Panc1 (cell line): ENCODE measurements around the gene MPPED1. TPM values are rescaled to one million over a fixed set of nuclear protein-coding genes. Genes with fewer than 3 reads are reported as not detected.

ENCODE experiments used
- ATAC-seq: fragments of 200-7000 bp; cut with Tn5 transposase; 2 replicates; pipeline ENCODE4 v1.9.1; 2020; ENCODE audit warnings: mild to moderate bottlenecking, moderate library complexity
- BruUV-seq: library from RNA; stranded (reverse); fragments of 400-500 nt; replicated peaks from 2 replicates; lab custom pipeline; 2021; lab: Mats Ljungman, UMichigan
- CTCF ChIA-PET: fragments of 300-600 bp; sonication (Branson Sonifier 250); formaldehyde crosslinking; loops from one replicate; lab custom pipeline; 2022; ENCODE audit warnings: antibody characterized with exemption; lab: Charles Lee
- POLR2A ChIA-PET: fragments of 300-600 bp; sonication (Branson Sonifier 250); formaldehyde crosslinking; loops from one replicate; lab custom pipeline; 2022; ENCODE audit warnings: antibody characterized with exemption; lab: Charles Lee
- DNase-seq: peaks from one replicate; pipeline ENCODE4 v3.0.0-alpha.2; 2010; ENCODE audit warnings: low read depth, low spot score
- H3K27ac ChIP-seq: 2 replicates; pipeline ENCODE4 v1.5.1; 2011; ENCODE audit warnings: mild to moderate bottlenecking, low read length, inconsistent platforms
- H3K27me3 ChIP-seq: fragments of 200-500 bp; sonication (Bioruptor generic); 2 replicates; pipeline ENCODE4 v1.6.0; 2014; ENCODE audit warnings: low read length, inconsistent platforms; ENCODE audit not compliant: control insufficient read depth, insufficient read depth
- H3K36me3 ChIP-seq: fragments of 200-500 bp; sonication (Bioruptor generic); 2 replicates; pipeline ENCODE4 v1.5.1; 2014; ENCODE audit warnings: inconsistent platforms, mild to moderate bottlenecking, low read length, moderate library complexity; ENCODE audit not compliant: control insufficient read depth, insufficient read depth
- H3K4me1 ChIP-seq: 2 replicates; pipeline ENCODE4 v1.5.1; 2011; ENCODE audit warnings: inconsistent platforms, mild to moderate bottlenecking, low read length, moderate library complexity; ENCODE audit not compliant: control insufficient read depth, insufficient read depth
- H3K4me3 ChIP-seq, 2 experiments: 2 replicates each; pipeline ENCODE4 v1.5.1; 2011 to 2012; ENCODE audit warnings: low read depth in 2 of 2, low read length in 2 of 2, mild to moderate bottlenecking in 2 of 2, inconsistent platforms in 1 of 2, moderate library complexity in 1 of 2
- H3K9me3 ChIP-seq: fragments of 200-500 bp; sonication (Bioruptor generic); 2 replicates; pipeline ENCODE4 v1.5.1; 2014; ENCODE audit warnings: low read depth, mild to moderate bottlenecking, inconsistent platforms, low read length, moderate library complexity; ENCODE audit not compliant: control insufficient read depth, insufficient read depth
- POLR2AphosphoS5 ChIP-seq: IDR thresholded peaks from 2 replicates; pipeline ENCODE4 v1.6.1; 2012; ENCODE audit warnings: mild to moderate bottlenecking, low read depth, low read length, moderate library complexity
- REST ChIP-seq, 2 experiments: IDR thresholded peaks; 2 replicates each; pipeline ENCODE4 v1.6.1; 2011 to 2012; ENCODE audit warnings: low read depth in 2 of 2, control low read depth in 1 of 2, low read length in 1 of 2, mild to moderate bottlenecking in 1 of 2, moderate library complexity in 1 of 2; ENCODE audit not compliant: insufficient read depth in 1 of 2
- SIN3A ChIP-seq: IDR thresholded peaks from 2 replicates; pipeline ENCODE4 v1.6.1; 2012; ENCODE audit warnings: low read depth, mild to moderate bottlenecking, low read length, moderate library complexity, borderline replicate concordance; ENCODE audit not compliant: insufficient read depth
- TCF7L2 ChIP-seq: IDR thresholded peaks from 2 replicates; pipeline ENCODE4 v1.6.1; 2011; ENCODE audit warnings: mild to moderate bottlenecking, low read depth, low read length, inconsistent platforms
- in situ Hi-C: cut with HindIII; loops from 2 replicates; pipeline ENCODE4 v1.10.0; 2016; ENCODE audit warnings: low sequenced_read_pairs, low pct_unique_long_range_greater_than_20kb
- intact Hi-C: fragments of 100-400 bp; cut with micrococcal nuclease; formaldehyde crosslinking; loops from one replicate; pipeline ENCODE4 v1.10.0; 2022; ENCODE audit not compliant: unreplicated experiment
- total RNA-seq: library from RNA; stranded (reverse); gene quantifications from one replicate; pipeline ENCODE4 v1.2.1, GENCODE V29; 2021; ENCODE audit not compliant: unreplicated experiment
- TF ChIP-seq, protein P1 (sequence below): fragments of 450-650 bp; IDR thresholded peaks from 2 replicates; pipeline ENCODE4 v1.5.1; 2017; ENCODE audit warnings: mild to moderate bottlenecking

MPPED1 gene
- total RNA-seq, 1 experiment from 2014 or later, result not detected

DNA sequence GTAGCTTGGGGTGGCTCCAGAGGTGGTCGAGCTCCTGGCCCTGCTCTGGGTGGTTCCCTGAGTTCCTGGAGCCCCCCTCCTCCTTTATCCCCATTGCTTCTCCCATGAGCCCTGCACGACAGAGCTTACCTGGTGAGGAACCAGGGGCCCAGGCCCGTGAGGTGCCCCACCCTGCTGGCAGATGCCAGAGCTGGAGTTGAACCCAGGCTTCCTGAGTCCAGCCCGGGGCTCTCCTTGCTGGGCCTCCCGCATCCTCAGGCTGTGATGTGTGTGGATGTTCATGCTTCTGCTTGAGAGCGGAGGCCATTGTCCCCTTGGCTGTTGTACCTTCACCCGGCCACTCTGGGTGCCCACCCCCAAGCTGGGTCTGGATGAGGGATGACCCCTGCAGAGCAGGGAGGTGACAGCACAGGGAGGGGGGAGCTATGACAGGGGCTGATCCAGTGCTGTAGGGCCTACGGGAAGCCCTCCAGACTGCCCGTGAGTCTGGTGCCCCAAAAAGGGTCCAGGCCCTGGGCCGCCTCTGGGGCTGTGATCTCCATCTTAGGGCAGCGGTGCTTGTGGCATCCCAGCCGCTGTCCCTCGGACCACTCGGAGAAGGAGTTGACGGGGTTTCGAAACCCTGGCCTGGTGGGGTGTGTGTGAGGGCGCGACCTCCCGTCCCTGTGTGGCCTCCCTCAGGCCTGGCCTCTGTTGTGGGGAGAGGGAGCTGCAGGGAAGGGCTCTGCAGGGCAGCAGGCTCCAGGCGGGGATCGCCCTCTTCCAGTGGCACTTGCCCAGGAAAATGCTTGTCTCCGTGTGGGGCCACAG, 14.4 kb downstream of the MPPED1 start:
- ChIA-PET POLR2A (no interaction called here), CTCF (interaction anchor here (0.6 kb wide), 1 partner anchor 34 kb away, joined by 5 read pairs; no protein-coding TSS in a partner anchor)
- ATAC-seq (no peak), DNase-seq (no peak)
- no peaks in the 10 kb centered on the region for H3K9me3 ChIP-seq
- H3K4me3 ChIP-seq, result no peak overlapping the region
- no peaks in the 10 kb centered on the region for H3K36me3 ChIP-seq
- in situ Hi-C loops (no loop called here), intact Hi-C loops (no loop called here)
- TF ChIP-seq SIN3A (no peak), TCF7L2 (no peak), POLR2AphosphoS5 (no peak), REST (IDR thresholded peaks at IDR 0.05; ENCODE audit: insufficient read depth in 1 of 2, low read depth in 2 of 2, low read length in 1 of 2) (no peak)
- no peaks in the 10 kb centered on the region for H3K4me1 ChIP-seq
- no peaks in the 10 kb centered on the region; the same call in 1 of the 2 replicates for H3K27me3 ChIP-seq
- BruUV-seq, result no TSS peak
- no peak overlapping the region for H3K27ac ChIP-seq

- ATAC-seq (no peak), DNase-seq (no peak)
- CTCF ChIA-PET, result no interaction called here
- H3K36me3 ChIP-seq, result no peaks in the 10 kb centered on the region
- in situ Hi-C loops, result no loop called here
- no peak overlapping the region for H3K4me3 ChIP-seq
- BruUV-seq, result no TSS peak
- H3K4me1 ChIP-seq, result no peaks in the 10 kb centered on the region
- H3K27me3 ChIP-seq, result no peaks in the 10 kb centered on the region; the same call in 1 of the 2 replicates
- H3K9me3 ChIP-seq, result no peaks in the 10 kb centered on the region
- H3K27ac ChIP-seq, result no peak overlapping the region
- POLR2A ChIA-PET, result no interaction called here
- intact Hi-C loops, result no loop called here
- TF ChIP-seq, protein P1, sequence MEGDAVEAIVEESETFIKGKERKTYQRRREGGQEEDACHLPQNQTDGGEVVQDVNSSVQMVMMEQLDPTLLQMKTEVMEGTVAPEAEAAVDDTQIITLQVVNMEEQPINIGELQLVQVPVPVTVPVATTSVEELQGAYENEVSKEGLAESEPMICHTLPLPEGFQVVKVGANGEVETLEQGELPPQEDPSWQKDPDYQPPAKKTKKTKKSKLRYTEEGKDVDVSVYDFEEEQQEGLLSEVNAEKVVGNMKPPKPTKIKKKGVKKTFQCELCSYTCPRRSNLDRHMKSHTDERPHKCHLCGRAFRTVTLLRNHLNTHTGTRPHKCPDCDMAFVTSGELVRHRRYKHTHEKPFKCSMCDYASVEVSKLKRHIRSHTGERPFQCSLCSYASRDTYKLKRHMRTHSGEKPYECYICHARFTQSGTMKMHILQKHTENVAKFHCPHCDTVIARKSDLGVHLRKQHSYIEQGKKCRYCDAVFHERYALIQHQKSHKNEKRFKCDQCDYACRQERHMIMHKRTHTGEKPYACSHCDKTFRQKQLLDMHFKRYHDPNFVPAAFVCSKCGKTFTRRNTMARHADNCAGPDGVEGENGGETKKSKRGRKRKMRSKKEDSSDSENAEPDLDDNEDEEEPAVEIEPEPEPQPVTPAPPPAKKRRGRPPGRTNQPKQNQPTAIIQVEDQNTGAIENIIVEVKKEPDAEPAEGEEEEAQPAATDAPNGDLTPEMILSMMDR, result no peak
- no peak for TF ChIP-seq POLR2AphosphoS5
- no peak for TF ChIP-seq REST (IDR thresholded peaks at IDR 0.05; ENCODE audit: insufficient read depth in 1 of 2, low read depth in 2 of 2, low read length in 1 of 2)
- TF ChIP-seq TCF7L2, result no peak
- TF ChIP-seq SIN3A, result no peak
Observed at GRCh38 chr22:43426816-43427215, 15.0 kb downstream of the MPPED1 start.
